IMR-90 (cell line): Measurements from ENCODE around the gene PAXIP1. TPM values are rescaled to one million over a fixed set of nuclear protein-coding genes. Genes with fewer than 3 reads are reported as not detected.

Experiments
- ATAC-seq: fragments of 200-7000 bp; cut with Tn5 transposase; 2 replicates; pipeline ENCODE4 v1.9.1; 2020; ENCODE audit warnings: low read depth, mild to moderate bottlenecking, moderate library complexity
- BruUV-seq: library from RNA; stranded (reverse); fragments of 400-500 nt; replicated peaks from 2 replicates; lab custom pipeline; 2021; lab: Mats Ljungman, UMichigan
- CTCF ChIA-PET: fragments of 300-600 bp; formaldehyde crosslinking; extraction: SDS; loops from one replicate; lab custom pipeline; 2021; ENCODE audit warnings: antibody characterized with exemption; lab: Yijun Ruan, JAX
- POLR2A ChIA-PET: fragments of 300-600 bp; sonication (Branson Sonifier 250); formaldehyde crosslinking; loops from one replicate; lab custom pipeline; 2022; ENCODE audit warnings: antibody characterized with exemption; ENCODE audit not compliant: unreplicated experiment; lab: Charles Lee
- DNase-seq: peaks from one replicate; pipeline ENCODE4 v3.0.0; 2013
- H2AFZ ChIP-seq: replicated peaks from 2 replicates; pipeline ENCODE3; 2013; ENCODE audit warnings: low read length, mild to moderate bottlenecking; ENCODE audit not compliant: poor library complexity
- H2AK5ac ChIP-seq: 2 replicates; pipeline ENCODE4 v1.6.1; 2013; ENCODE audit warnings: low read depth, low read length, inconsistent platforms
- H2AK9ac ChIP-seq: replicated peaks from 2 replicates; pipeline ENCODE3; 2013; ENCODE audit warnings: mild to moderate bottlenecking, low read depth, low read length, moderate library complexity; ENCODE audit not compliant: poor library complexity
- H2BK120ac ChIP-seq: 2 replicates; pipeline ENCODE4 v1.6.1; 2013; ENCODE audit warnings: low read depth, low read length, inconsistent platforms
- H2BK15ac ChIP-seq: 3 replicates; pipeline ENCODE4 v1.6.1; 2013; ENCODE audit warnings: low read depth, low read length, inconsistent platforms
- H2BK20ac ChIP-seq: 2 replicates; pipeline ENCODE4 v1.6.1; 2013; ENCODE audit warnings: low read depth, mild to moderate bottlenecking, inconsistent platforms, low read length, moderate library complexity
- H2BK5ac ChIP-seq: 2 replicates; pipeline ENCODE4 v1.6.1; 2013; ENCODE audit warnings: mild to moderate bottlenecking, low read depth, low read length, inconsistent platforms; ENCODE audit not compliant: poor library complexity, severe bottlenecking
- H3K14ac ChIP-seq: replicated peaks from 2 replicates; pipeline ENCODE4 v1.6.1; 2013; ENCODE audit warnings: low read depth, low read length, inconsistent platforms
- H3K18ac ChIP-seq: 2 replicates; pipeline ENCODE4 v1.6.1; 2013; ENCODE audit warnings: low read depth, low read length, control low read depth
- H3K23ac ChIP-seq: 2 replicates; pipeline ENCODE4 v1.6.1; 2013; ENCODE audit warnings: low read depth, low read length, inconsistent platforms
- H3K27ac ChIP-seq: 2 replicates; pipeline ENCODE4 v1.5.1; 2013; ENCODE audit warnings: mild to moderate bottlenecking, control low read depth, low read length; ENCODE audit not compliant: insufficient read depth
- H3K27me3 ChIP-seq: 2 replicates; pipeline ENCODE4 v1.6.1; 2013; ENCODE audit warnings: low read length; ENCODE audit not compliant: control insufficient read depth, insufficient read depth
- H3K36me3 ChIP-seq: 2 replicates; pipeline ENCODE4 v1.6.1; 2013; ENCODE audit warnings: low read length, mixed read lengths; ENCODE audit not compliant: control insufficient read depth, insufficient read depth
- H3K4ac ChIP-seq: 2 replicates; pipeline ENCODE4 v1.6.1; 2013; ENCODE audit warnings: low read depth, low read length, inconsistent platforms
- H3K4me1 ChIP-seq: 2 replicates; pipeline ENCODE4 v1.6.1; 2013; ENCODE audit warnings: low read length, mixed read lengths; ENCODE audit not compliant: control insufficient read depth, insufficient read depth
- H3K4me2 ChIP-seq: 2 replicates; pipeline ENCODE4 v1.6.1; 2013; ENCODE audit warnings: low read depth, mild to moderate bottlenecking, control low read depth, low read length, moderate library complexity
- H3K4me3 ChIP-seq: 2 replicates; pipeline ENCODE4 v1.5.1; 2013; ENCODE audit warnings: low read depth, mild to moderate bottlenecking, control low read depth, low read length, moderate library complexity; ENCODE audit not compliant: insufficient read depth
- H3K56ac ChIP-seq: 2 replicates; pipeline ENCODE4 v1.6.1; 2013; ENCODE audit warnings: low read length, inconsistent platforms; ENCODE audit not compliant: insufficient read depth; ENCODE audit errors: extremely low read depth
- H3K79me1 ChIP-seq, 2 experiments: 2 replicates each; pipeline ENCODE4 v1.6.1; 2013; ENCODE audit warnings: low read length in 2 of 2, inconsistent platforms in 1 of 2, low read depth in 1 of 2
- H3K9ac ChIP-seq: 2 replicates; pipeline ENCODE4 v1.6.1; 2013; ENCODE audit warnings: low read depth, low read length, control low read depth
- H3K9me1 ChIP-seq: 2 replicates; pipeline ENCODE4 v1.6.1; 2013; ENCODE audit warnings: low read length, inconsistent platforms; ENCODE audit not compliant: insufficient read depth
- H3K9me3 ChIP-seq: 2 replicates; pipeline ENCODE4 v1.6.1; 2013; ENCODE audit warnings: low read length; ENCODE audit not compliant: control insufficient read depth, insufficient read depth
- H4K20me1 ChIP-seq: 2 replicates; pipeline ENCODE4 v1.6.1; 2013; ENCODE audit warnings: low read length, inconsistent platforms; ENCODE audit not compliant: insufficient read depth
- H4K5ac ChIP-seq: 2 replicates; pipeline ENCODE4 v1.6.1; 2013; ENCODE audit warnings: mild to moderate bottlenecking, low read depth, low read length, control low read depth
- H4K8ac ChIP-seq, 2 experiments: 2 replicates each; pipeline ENCODE4 v1.6.1; 2013; ENCODE audit warnings: low read depth in 2 of 2, low read length in 2 of 2, control low read depth in 1 of 2, inconsistent platforms in 1 of 2
- H4K91ac ChIP-seq: 2 replicates; pipeline ENCODE4 v1.6.1; 2013; ENCODE audit warnings: low read depth, low read length, inconsistent platforms; ENCODE audit not compliant: insufficient read depth
- CHD1 ChIP-seq: IDR thresholded peaks from 2 replicates; pipeline ENCODE4 v1.6.1; 2012; ENCODE audit warnings: low read depth, low read length, improper control_type of control experiment
- CTCF ChIP-seq: conservative IDR thresholded peaks from 2 replicates; pipeline ENCODE4 v1.5.1; 2012; ENCODE audit warnings: mild to moderate bottlenecking, low read depth, low read length, improper control_type of control experiment
- MAZ ChIP-seq: IDR thresholded peaks from 2 replicates; pipeline ENCODE4 v1.6.1; 2012; ENCODE audit warnings: low read depth, mild to moderate bottlenecking, low read length, improper control_type of control experiment, moderate library complexity, borderline replicate concordance
- MXI1 ChIP-seq: IDR thresholded peaks from 2 replicates; pipeline ENCODE4 v1.6.1; 2012; ENCODE audit warnings: low read depth, mild to moderate bottlenecking, low read length, moderate library complexity, borderline replicate concordance
- WGBS, 2 experiments: methylation state at CpG; one replicate each; pipeline versions ENCODE4 v1.1.5 to v1.1.7; 2013; ENCODE audit warnings: missing lambda C conversion rate in 2 of 2; ENCODE audit not compliant: insufficient read length in 1 of 2; ENCODE audit errors: extremely low coverage in 2 of 2; 5-methylcytosine and 5-hydroxymethylcytosine counted together
- dilution Hi-C: fragments of 300-500 bp; cut with HindIII; formaldehyde crosslinking; loops from one replicate; pipeline ENCODE4 v1.14.3; 2018; ENCODE audit warnings: low sequenced_read_pairs; ENCODE audit not compliant: unreplicated experiment
- in situ Hi-C: fragments of 300-500 bp; cut with MboI; formaldehyde crosslinking; loops from 3 replicates; pipeline ENCODE4 v1.14.3; 2019; ENCODE audit warnings: low sequenced_read_pairs, inconsistent platforms, mixed read lengths
- intact Hi-C: fragments of 100-400 bp; cut with micrococcal nuclease; formaldehyde crosslinking; loops from 2 replicates; pipeline ENCODE4 v1.10.0; 2022
- polyA plus RNA-seq, 3 experiments: library from polyadenylated mRNA; depleted of rRNA; stranded (reverse); fragments of >200 nt; gene quantifications; 2 replicates each; pipeline ENCODE4 v1.2.3, GENCODE V29; 2012; ENCODE audit warnings: low replicate concordance in 1 of 3
- total RNA-seq: library from RNA; depleted of rRNA; stranded (reverse); fragments of >200 nt; gene quantifications from 2 replicates; pipeline ENCODE4 v1.2.3, GENCODE V29; 2012

Gene PAXIP1
- total and polyA plus RNA-seq, 2 of the 4 experiments (the other 2 are of a cell fraction) = 7.3 to 8.7 TPM

GRCh38 chr7:155003376-155004214 is 671 bp upstream of the PAXIP1 start:
- BruUV-seq = TSS peak; percentile 77
- in situ Hi-C loops = no loop called here
- Histone ChIP-seq H4K5ac (no peak overlapping the region), H3K14ac (peak overlapping the region; percentile 80), H3K4me3 (peak overlapping the region; percentile 80), H3K4ac (peak overlapping the region; percentile 58), H3K18ac (no peak overlapping the region; the same call in 1 of the 2 replicates), H3K36me3 (no peaks in the 10 kb centered on the region; the same call in none of the 2 replicates), H3K27ac (peak overlapping the region; percentile 81), H3K56ac (peak overlapping the region; percentile 59; the same call in 1 of the 2 replicates), H4K8ac (peak overlapping the region; percentile 36 to 78; a peak in 3 of 4 replicates), H2AK9ac (peak overlapping the region; percentile 96), H3K9ac (peak overlapping the region; percentile 77), H2BK5ac (peak overlapping the region; percentile 60), H3K4me1 (0 out of 2 replicates have a peak, but pooled peaks cover 1% of the 10 kb centered on the region), H3K4me2 (peak overlapping the region; percentile 76), H4K91ac (no peak overlapping the region; the same call in 1 of the 2 replicates), H3K9me1 (peaks cover 15% of the 10 kb centered on the region; the same call in 1 of the 2 replicates), H2BK15ac (no peak overlapping the region), H2BK120ac (no peak overlapping the region), H2AFZ (peak overlapping the region; percentile 99), H3K79me1 (peaks cover 7 to 44% of the 10 kb centered on the region in 2 experiments; a peak in 3 of 4 replicates), H3K27me3 (no peaks in the 10 kb centered on the region), H3K9me3 (no peaks in the 10 kb centered on the region), H2AK5ac (0 out of 2 replicates have a peak overlapping the region, but pooled peaks have one; percentile 60), H4K20me1 (no peaks in the 10 kb centered on the region), H2BK20ac (no peak overlapping the region), H3K23ac (peak overlapping the region; percentile 82)
- intact Hi-C loops = loop anchor here (1.0 to 10.0 kb wide), 3 partner anchors 294 to 371 kb away; partner anchors contain the start of gene INSIG1
- DNase-seq = peak; percentile 71
- peak; percentile 91; the same call in 1 of the 2 replicates for TF ChIP-seq MAZ
- TF ChIP-seq CHD1 = 0 out of 2 replicates have a peak, but pooled peaks have one; percentile 13
- 0 out of 2 replicates have a peak, but pooled peaks have one; percentile 4 for TF ChIP-seq MXI1
- TF ChIP-seq CTCF = no peak
- ChIA-PET POLR2A (no interaction called here), CTCF (no interaction called here)
- dilution Hi-C loops = no loop called here
- ATAC-seq = peak; percentile 94
- WGBS, 2 experiments = 2% methylated on average over 30 of the region's 78 CpGs; no CpG with 5 or more reads in 1 of the 2 experiments
